Iris pigment epithelial cell (primary cell): ENCODE measurements around the gene HNRNPUL2.
A peak's percentile ranks its signal among the peaks of the same experiment; 100 is the strongest.
"Not testable (repeated sequence)": the region's sequence is repeated elsewhere in the genome, so short reads cannot be mapped to it uniquely, and the experiment has no call there.

ENCODE experiments used
- DNase-seq: peaks from one replicate; pipeline ENCODE4 v3.0.0-alpha.2; 2011; ENCODE audit warnings: low read depth

HNRNPUL2 gene

GRCh38 chr11:62727165-62727871 is at the start of gene HNRNPUL2:
TSS of gene HNRNPUL2 (minus strand) at chr11:62727457. CDS start at chr11:62727156, 301 bp downstream.
- DNase-seq, result peak; percentile 99

DNA sequence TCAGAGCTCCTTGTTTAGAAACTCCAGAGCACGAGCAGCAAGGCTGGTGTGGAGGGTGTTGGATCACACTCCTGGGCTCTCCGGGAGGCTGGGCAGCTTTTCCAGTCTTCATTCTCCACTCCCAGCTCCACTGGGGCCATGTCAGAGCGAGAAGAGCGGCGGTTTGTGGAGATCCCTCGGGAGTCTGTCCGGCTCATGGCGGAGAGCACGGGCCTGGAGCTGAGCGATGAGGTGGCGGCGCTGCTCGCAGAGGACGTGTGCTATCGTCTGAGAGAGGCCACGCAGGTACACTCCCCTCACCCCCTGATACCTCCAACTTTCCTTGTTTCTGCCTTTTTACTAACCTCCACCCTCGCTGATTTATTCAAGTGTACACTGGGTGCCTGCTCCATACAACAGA is 48.4 kb upstream of the HNRNPUL2 start:
- no peak for DNase-seq

DNA sequence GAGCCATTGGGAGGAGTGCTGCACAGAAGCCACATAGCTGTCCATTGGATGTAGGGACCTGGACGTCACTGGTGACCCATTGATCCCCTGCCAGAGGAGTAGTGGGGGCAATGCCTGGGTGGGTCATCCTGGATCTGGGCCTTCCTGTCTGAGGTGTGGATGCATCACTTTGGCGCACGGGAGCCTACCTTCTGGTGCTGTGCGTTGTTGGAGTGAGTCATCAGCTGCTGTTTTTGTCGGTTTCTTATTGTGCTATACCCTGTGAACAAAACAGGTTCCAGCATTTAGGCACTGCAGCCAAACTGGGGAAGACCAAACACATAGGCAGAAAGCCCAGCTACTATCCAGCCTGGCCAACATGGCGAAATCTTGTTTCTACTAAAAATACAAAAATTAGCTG is 47.1 kb upstream of the HNRNPUL2 start:
- no peak for DNase-seq

DNA sequence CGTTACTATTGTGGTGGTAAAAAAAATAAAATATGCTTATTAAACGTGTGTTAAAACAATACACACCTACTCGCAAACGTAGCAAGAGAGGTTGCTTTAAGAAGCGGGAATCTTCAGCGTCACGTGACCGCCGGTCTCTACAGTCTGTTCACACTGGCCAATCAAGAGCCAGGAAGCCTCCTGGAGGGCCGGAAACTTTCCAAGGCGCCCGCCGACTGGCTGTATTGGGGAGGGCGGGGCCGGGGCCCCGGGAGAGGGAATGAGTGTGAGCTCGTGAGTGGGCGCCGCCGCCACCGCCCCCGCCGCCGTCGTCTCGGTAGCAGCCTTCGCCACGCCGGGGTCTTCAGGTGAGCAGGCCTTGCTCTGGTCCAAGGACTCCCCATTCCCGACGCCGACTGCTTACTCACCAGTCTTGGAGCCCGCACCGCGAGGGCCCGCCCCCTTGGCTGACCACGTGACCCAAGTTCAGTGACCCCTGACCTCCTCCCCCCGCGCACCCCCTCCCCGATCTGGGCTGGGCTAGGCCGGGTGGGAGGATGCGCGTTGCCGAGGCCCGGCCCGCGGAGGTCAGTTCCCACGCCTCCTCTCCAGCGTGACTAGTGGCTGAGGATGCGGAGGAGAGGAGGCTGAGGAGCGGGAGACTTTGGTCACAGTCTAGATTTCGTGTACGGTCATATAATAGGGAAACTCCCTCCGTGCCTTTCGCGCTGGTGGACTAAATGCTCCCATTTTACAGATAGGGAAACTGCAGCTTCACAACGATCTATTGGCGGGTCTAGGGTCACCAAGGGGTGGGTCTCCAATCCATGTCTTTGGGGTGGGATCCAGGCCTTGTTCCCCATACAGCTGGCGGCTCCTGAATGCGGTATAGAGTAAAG is 44.1 kb upstream of the HNRNPUL2 start, which contains the start of gene TAF6L:
TAF6L (plus strand) TSS at position 253 of the 878 bp plus-strand sequence. CDS start 4,388 bp downstream, outside the sequence.
- DNase-seq, result peak; percentile 97

- DNase-seq, result no peak
These were observed 43.5 kb upstream of the HNRNPUL2 start for GRCh38 chr11:62770778-62771143.

DNA sequence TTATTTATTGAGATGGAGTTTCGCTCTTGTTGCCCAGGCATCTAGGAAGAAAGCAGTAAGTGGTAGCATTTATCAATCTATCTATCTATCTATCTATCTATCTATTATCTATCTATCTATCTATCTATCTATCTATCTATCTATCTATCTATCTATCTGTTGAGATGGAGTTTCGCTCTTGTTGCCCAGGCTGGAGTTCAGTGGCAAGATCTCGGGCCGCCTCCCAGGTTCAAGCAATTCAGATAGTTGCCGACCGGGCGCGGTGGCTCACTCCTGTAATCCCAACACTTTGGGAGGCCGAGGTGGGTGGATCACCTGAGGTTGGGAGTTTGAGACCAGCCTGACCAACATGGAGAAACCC is 33.6 kb upstream of the HNRNPUL2 start:
- not testable (repeated sequence) for DNase-seq

GRCh38 chr11:62757846-62758788 is 30.9 kb upstream of the HNRNPUL2 start:
- DNase-seq, result no peak

GRCh38 chr11:62755086-62755615 is 27.9 kb upstream of the HNRNPUL2 start:
- DNase-seq, result no peak

DNA sequence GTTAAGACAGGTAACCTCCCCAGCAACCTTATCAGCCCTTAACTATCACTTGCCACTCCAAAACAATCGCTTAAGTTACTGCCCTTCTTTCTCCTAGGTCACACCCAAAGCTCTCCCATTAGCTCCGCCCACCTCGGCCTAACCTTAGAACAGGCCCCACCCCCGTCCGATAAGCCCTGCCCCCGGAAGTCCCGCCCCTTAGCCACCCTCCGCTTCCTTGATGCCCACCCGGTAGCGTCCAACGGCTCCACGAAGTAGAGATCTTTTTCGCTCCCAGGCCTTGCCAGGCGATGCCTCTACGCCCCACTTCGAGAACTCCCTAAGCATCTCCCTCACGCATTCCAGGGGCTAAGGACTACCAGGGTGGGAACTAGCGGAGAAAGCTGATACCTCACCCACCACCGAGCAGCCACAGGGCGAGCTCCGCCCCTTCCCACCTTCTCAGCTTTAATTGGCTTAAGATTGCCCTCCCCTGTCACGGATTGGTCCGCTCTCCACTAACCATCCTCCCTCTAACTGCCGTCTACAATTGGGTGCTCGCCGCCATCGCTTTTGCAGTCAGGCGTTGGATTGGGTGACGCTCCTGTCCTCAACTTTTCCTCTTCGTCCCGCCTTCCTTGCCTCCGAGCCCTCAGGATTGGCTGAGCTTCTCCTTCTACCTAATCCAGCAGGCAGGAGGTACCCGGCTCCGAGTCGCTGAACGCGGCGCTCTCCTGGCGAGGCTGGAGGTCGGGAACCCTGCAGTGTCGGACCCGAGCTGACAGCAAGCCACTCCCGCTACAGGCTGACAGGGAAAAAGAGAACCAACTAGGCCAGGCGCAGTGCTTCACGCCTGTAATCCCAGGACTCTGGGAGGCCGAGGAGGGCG is 26.7 kb upstream of the HNRNPUL2 start, which contains the start of gene ZBTB3:
ZBTB3 (minus strand) TSS at position 425 of the 868 bp plus-strand sequence. CDS start 496 bp downstream, outside the sequence.
- DNase-seq, result peak; percentile 100

- DNase-seq, result no peak
These were observed 25.9 kb upstream of the HNRNPUL2 start for GRCh38 chr11:62752994-62753735.

DNA sequence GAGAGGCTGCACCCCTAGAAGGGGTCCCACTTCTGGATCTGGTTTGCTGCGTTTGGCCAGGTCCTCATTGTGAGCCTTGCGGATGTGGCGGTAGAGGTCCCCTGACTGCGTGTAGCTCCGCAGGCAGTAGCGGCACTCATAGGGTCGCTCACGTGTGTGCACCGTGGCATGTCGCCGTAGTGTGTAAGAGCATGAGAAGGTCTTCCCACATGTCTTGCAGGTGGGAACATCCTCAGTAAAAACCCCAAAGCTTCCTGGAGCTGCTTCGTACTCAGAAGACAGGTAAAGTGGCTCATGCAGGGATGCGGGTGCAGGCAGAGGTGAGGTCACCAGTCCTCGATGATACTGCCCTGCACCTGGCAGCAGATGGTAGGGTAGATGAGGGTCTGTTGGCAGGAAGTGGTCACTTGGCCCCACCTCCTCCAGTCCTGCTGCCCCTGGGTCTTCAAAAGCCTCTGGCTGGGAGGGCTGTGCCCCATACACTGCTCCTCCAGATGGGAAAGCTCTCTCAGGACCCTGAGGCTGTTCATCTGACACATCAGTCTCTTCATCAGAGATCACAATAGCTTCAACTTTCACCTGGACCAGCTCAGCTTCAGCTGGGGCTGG is 25.0 kb upstream of the HNRNPUL2 start:
- no peak for DNase-seq

GRCh38 chr11:62749931-62750330 is 22.7 kb upstream of the HNRNPUL2 start:
- DNase-seq, result not testable (repeated sequence)

- no peak for DNase-seq
These were observed 20.4 kb upstream of the HNRNPUL2 start for GRCh38 chr11:62747475-62748160.

GRCh38 chr11:62737196-62737595 is 9.9 kb upstream of the HNRNPUL2 start:
- DNase-seq, result no peak

DNA sequence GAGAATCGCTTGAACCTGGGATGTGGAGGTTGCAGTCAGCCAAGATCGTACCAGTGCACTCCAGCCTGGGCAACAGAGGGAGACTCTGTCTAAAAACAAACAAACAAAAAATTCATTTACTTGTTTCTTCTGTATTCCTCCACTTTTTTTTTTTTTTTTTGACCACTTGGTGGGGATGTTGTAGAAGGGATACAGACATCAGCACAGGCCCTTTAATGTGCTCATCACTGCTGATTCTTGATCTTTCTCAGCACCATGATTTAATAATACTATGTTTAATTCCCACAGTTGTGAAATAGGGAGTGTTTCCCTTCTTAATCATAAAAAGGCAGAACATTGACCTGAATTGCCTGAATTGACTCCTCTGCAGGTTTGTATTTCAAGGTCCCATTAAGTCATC is 5.6 kb upstream of the HNRNPUL2 start:
- peak; percentile 46 for DNase-seq

- not testable (repeated sequence) for DNase-seq
These were observed 2.8 kb upstream of the HNRNPUL2 start for GRCh38 chr11:62730076-62730475.

DNA sequence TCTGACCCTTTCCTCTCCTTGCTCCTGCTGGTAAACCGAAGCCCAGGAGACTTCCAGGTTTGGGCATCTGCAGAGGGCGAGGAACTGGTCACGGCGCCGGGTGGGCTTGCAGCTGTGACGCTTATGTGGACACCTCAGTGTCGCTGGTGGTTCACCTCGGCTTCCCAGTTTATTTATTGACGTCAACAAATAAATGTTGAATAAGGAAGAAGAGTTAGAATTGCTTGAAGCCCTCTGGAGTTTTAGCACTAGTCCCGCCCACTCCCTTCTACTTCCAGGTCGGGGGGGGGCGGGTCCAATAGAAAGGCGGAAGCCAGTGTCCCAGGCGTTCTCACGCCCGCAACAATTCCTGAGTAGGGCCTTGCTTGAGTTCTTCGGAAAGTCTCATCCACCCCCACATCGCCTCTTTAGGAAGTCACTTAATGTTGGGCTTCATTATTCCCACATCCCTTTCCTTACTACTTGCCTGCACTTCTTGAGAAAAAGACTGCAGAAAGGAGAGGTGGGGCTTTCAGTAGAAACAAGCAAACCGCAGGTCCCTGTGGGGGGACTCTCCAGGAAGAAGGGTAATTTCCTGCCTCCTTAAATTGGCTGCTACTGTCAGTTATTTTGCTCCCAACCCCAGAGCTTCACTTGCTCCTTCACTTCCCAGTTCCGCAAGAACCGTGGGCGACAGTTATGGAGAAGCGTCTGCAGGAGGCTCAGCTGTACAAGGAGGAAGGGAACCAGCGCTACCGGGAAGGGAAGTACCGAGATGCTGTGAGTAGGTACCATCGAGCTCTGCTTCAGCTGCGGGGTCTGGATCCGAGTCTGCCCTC is 1.1 kb upstream of the HNRNPUL2 start, which contains the start of gene TTC9C:
TTC9C (plus strand) TSS at position 316 of the 818 bp plus-strand sequence; CDS start at position 679, 363 bp downstream.
- peak; percentile 92 for DNase-seq

GRCh38 chr11:62727872-62728170 is 564 bp upstream of the HNRNPUL2 start:
- DNase-seq, result peak; percentile 97
